HG02840 (cell line): ENCODE measurements around the gene GPC4.

Experiments
- ATAC-seq: cut with Tn5 transposase; IDR thresholded peaks from one replicate; pipeline ENCODE4 v1.9.1; 2021; ENCODE audit warnings: mild to moderate bottlenecking, moderate library complexity, moderate number of reproducible peaks; ENCODE audit not compliant: unreplicated experiment, low FRiP score

The GPC4 gene

GRCh38 chrX:133412665-133413064 is 2.6 kb downstream of the GPC4 start:
- no peak for ATAC-seq

GRCh38 chrX:133412246-133412645 is 3.0 kb downstream of the GPC4 start:
- ATAC-seq: no peak

GRCh38 chrX:133410550-133410949 is 4.7 kb downstream of the GPC4 start:
- ATAC-seq: no peak

- no peak for ATAC-seq
Measured at GRCh38 chrX:133405498-133406185, 9.6 kb downstream of the GPC4 start.

GRCh38 chrX:133403984-133404383 is 11.3 kb downstream of the GPC4 start:
- ATAC-seq: no peak

- no peak for ATAC-seq
Measured at GRCh38 chrX:133402830-133403625, 12.3 kb downstream of the GPC4 start.

- ATAC-seq: no peak
Measured at GRCh38 chrX:133402042-133402453, 13.2 kb downstream of the GPC4 start.

- no peak for ATAC-seq
Measured at GRCh38 chrX:133401536-133401935, 13.8 kb downstream of the GPC4 start.

GRCh38 chrX:133399411-133399810 is 15.9 kb downstream of the GPC4 start:
- no peak for ATAC-seq

GRCh38 chrX:133394765-133395164 is 20.5 kb downstream of the GPC4 start:
- ATAC-seq: no peak

- no peak for ATAC-seq
Measured at GRCh38 chrX:133392671-133393070, 22.6 kb downstream of the GPC4 start.

- no peak for ATAC-seq
Measured at GRCh38 chrX:133391111-133391510, 24.2 kb downstream of the GPC4 start.

GRCh38 chrX:133390676-133391075 is 24.6 kb downstream of the GPC4 start:
- ATAC-seq: no peak

- ATAC-seq: no peak
Measured at GRCh38 chrX:133389975-133390374, 25.3 kb downstream of the GPC4 start.

GRCh38 chrX:133384454-133384853 is 30.8 kb downstream of the GPC4 start:
- ATAC-seq: no peak

GRCh38 chrX:133380711-133381619 is 34.3 kb downstream of the GPC4 start:
- ATAC-seq: no peak

GRCh38 chrX:133376422-133376821 is 38.9 kb downstream of the GPC4 start:
- ATAC-seq: no peak

- ATAC-seq: no peak
Measured at GRCh38 chrX:133375615-133376340, 39.5 kb downstream of the GPC4 start.

- no peak for ATAC-seq
Measured at GRCh38 chrX:133374874-133375387, 40.4 kb downstream of the GPC4 start.
